UCSD-AML1 (cell line): ENCODE measurements around the gene ZNF827.

Source experiments
- DNase-seq: peaks from one replicate; lab custom pipeline; 2025; ENCODE audit not compliant: unreplicated experiment; lab: John Stamatoyannopoulos, UW

ZNF827 gene

DNA sequence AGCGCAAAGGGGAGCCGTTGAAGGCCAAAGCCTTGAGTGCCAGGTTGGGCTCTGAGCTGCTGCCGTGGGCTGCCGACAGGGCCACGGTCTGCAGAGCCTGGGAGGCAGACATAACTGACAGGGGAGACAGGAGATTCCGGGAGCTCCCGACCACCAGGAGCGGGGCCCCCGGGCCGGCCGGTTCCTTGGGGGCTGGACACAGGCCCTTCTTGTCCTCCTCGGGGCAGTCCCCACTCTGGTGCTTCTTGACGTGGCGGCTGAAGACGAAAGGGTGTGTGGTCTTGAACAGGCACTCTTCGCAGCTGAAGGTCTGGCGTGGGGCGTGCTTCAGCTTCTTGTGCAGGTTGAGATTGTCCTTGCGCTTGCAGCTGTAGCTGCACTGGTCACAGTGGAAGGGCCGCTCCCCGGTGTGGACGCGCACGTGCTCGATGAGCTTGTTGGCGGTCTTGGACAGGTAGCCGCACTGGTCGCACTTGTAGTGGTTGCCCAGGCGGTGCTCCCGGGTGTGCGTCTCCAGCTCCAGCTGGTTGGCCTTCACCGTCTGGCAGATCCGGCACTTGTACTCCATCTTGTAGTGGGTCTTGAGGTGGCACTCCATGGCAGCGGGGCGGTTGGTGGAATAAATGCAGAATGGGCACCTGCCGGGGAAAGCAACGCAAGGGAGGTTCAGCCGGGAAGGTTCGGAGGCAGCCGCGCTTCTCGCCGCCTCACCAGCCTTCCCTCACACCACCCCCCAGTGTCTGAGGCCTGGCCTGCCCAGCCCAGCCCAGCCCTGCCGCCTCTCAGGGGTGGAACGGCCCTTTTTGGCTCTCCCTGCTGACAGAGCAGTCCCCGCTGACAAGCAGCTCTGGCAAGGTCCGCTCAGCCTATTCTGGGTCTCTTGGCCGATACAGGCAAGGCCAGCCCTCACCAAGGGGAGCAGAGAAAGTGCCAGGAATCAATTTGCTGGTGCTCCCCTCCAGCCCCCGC lies 177.4 kb downstream of the ZNF827 start:
- DNase-seq = no peak

DNA sequence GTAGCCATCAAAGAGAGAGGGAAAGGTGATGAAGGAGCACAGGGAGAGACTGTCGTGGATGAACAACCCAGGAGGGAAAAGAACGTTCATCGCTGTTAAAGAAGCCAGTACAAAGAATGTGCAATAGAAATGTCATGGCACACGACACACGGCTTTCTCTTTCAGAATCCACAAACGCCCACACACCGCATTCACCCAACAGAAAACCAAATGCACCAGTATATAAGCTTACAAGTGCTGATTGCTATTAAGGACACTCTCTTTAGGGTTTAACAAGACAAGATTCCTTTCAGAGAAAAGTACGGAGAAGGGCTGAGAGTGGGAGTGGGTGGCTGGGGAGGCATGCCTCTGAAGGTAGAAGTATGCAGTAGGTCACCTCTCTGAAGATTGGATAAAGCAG lies 178.4 kb downstream of the ZNF827 start:
- DNase-seq = no peak

DNA sequence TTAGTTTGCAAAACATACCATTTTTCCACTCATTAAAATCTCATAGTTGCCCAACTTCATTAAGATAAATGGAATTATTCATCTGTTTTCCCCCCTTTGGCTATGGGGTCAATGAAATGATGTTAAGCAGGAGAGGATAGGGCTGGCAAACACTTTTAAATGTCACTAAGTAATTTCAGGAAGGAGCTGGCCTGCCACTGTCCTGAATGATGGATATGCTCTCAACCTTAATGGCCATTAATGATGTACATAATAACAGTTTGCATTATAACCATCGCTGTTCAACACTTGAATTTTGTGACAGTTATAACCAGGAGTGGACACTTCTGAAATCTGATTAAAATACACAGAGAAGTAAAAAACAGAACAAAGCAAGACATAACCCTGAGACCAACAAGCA lies 181.4 kb downstream of the ZNF827 start:
- no peak for DNase-seq

DNA sequence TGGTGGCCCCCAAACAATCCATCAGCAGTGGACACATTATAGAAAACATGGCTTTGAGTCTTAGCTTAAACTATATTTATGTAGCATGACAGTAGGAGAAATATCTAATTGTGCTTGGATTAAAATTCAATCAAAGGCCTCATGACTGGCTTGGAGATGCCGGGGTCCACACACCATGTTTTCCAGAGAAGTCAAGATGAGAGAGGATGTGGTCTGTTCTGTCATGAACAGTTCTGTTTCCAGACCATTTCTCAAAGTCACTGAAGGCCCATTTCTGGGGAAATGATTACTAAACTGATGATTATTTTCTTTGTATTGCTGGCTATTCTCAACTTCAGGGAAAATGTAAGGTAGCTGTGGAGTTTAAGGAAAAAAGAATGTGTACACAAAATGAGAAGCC lies 182.4 kb downstream of the ZNF827 start:
- no peak for DNase-seq

DNA sequence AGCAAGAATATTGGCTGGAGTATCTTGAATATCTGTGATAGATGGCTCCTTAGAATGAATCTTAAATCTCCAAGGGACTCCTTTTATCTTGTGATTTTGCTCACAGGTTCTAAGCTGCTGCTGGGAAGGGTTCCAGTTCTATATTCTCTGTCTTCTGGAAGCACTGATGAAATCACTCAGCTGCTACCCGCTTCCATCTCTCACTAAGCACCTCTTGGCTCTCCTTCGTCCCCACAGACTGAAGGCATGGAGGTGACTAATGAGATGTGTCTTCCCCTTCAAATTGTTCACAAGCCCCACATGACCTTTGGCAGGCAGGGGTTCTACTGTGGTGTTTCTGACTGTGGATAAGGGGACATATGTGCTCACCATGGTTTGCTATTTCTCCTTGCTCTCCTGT lies 182.8 kb downstream of the ZNF827 start:
- DNase-seq = no peak

DNA sequence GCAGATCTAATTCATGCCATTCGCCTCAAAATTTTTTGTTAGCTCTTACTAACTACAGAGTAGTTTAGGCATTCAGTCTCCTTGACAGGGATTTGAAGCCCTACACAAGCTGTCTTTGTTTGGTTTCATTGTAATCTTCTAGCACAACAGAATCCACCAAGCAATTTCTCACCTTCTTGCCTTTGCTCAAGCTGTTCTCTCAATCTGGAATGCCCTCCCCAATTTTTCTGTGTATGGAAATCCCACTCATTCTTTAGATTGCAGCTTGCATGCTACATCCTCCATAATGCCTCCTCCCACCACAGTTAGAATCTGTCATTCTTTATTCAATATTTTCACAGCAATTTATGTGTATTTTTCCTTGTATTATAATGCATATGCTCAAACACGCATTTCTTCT lies 195.0 kb downstream of the ZNF827 start:
- no peak for DNase-seq

DNA sequence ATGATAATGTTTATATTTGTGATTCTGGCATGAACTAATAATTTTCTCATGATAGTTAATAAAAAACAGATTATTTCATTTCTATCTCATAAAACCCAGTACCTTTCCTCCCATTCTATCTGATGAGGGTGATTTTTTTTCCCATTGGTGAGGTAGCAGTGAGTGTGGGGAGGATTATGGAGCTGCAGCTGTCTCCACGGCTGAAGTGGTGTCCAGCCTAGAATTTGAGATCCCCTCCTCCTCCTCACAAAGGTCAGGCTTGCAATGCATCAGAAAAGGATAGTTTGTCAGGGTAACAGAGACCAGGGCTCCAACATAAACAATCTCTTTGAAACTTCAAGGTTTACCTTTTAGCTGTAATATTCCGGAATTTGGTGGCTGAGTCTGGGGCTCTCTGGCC lies 197.8 kb downstream of the ZNF827 start:
- no peak for DNase-seq

DNA sequence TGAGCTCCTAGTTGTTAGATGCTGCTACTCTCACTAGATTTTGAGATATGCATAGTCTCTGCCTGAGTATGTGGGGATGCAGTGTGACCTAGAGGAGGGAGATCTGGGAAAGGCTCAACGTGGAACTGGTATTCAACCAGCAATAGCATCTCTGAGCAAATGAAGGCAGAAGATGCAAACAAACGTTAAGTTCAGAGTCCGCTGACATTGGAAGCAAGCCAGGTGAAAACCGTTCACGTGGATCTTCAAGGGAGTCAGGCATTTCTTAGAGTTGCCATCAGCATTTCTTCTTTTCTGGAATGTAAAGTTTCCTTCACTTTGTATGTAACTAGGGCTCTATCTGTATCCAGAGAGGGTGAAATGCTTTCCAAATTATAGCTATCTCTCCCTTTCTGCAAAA lies 198.8 kb downstream of the ZNF827 start:
- no peak for DNase-seq

DNA sequence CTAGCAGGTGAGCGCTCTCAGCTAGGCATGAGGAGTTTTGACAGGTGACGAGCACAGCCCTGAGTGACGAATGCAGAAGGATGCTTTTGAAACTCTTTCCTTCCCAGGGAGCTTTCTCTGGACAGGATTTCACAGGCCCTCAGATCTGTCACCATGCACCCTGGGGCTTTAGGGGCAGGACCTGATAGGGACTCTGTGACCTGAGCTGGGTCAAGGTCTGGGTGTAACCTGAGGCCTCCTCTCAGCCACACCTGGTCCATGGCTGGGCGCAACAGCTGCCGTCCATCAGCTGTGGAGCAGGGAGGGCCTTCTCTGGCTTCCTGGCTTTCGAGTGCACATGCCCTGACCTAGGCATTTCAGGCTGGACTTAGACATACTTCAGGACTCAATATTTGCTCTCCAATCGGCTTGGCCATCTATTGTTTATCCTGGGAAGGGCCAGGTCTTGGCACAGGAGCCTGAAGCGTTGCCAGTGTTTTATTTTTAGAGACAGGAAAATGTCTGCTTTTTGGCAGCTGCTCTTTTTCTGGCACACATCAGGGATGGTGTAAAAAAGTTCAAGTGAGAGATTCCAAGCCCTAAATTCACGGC lies 202.3 kb downstream of the ZNF827 start:
- DNase-seq = no peak

DNA sequence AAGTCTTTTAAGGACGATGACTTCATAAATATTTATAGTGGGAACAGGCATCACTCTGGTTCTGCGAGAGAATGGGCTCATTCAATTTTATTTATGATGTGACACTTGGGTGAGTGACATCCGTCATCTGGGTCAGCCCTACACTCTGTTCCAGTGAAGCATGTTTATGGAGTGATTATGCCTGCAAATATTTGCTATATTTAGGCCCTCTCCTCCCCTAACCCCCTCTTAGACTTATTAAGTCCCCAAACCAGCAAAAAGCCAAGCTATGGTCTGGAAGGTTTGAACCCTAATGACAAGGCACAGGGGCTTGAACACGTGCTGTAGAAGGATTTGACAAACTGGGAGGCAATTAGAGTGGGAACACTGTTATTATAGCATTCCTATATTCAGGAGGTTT lies 202.8 kb downstream of the ZNF827 start:
- no peak for DNase-seq

DNA sequence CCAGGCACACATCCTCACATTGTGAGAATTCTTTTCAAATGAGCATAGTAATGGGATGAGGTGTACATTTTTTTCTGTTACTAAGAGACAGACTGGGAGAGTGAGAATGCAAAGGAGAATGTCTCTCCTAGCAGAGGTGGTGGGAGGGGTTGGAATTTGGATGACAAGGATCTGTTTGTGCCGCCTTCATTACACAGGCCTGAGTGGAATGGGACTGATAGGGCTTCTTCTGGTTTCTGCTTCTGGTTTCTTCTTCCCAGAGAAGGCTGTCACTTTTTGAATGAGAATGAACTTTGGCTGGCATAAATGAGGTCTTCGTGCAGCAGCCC lies 203.3 kb downstream of the ZNF827 start:
- no peak for DNase-seq

DNA sequence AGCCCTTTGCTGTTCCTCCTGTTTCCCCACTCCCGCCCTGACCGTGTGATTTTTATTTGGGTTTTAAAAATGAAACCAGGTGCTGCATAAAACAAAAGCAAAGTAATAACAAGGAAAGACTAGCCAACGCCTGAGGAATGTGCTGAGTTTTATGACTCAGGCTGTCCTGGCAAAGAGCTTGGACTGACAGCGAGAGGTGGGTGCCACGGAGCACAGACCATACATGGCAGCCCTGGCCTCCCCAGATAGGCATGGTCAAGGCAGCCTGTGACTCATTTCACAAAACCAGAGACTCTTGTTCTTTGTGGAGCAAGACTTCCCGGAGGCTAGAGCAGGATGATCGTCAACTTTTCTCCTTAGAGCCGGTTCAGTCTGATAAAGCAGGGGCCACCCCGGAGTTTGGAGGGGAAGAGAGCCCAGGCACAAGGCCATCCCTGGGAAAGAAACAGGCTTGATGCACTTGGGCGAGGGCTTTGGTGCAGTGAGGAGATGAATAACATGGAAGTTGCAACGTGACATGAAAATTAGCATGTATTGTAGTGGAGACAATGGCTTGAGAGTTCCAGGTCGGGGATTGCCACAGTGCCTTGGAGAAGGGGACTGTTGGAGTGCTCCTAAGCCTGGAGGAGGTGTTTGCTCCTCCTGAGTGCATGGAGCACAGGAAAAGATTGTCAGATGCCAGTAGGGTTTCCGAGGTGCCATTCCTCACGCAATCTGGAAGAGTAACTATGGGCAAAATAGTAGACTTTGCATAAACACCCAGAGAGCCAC lies 203.9 kb downstream of the ZNF827 start:
- no peak for DNase-seq

DNA sequence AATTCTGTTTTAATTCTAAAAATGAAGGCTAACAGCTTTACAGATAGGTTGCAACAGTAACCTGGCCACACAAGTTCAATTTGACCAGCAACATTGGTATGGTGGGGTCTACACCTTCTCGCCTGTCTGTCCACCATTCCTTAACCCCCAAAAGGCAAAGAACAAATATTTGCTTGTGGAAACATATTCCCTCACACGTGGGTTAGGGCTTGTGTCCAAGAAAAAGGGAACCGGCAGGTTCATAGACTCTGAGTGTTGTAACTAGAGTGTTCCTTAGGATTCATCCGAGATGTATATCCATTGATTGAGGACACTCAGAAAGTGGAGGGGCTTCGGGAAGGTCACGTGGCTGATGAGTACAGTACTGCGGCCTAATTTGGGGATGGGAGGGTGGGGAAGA lies 204.6 kb downstream of the ZNF827 start:
- no peak for DNase-seq

DNA sequence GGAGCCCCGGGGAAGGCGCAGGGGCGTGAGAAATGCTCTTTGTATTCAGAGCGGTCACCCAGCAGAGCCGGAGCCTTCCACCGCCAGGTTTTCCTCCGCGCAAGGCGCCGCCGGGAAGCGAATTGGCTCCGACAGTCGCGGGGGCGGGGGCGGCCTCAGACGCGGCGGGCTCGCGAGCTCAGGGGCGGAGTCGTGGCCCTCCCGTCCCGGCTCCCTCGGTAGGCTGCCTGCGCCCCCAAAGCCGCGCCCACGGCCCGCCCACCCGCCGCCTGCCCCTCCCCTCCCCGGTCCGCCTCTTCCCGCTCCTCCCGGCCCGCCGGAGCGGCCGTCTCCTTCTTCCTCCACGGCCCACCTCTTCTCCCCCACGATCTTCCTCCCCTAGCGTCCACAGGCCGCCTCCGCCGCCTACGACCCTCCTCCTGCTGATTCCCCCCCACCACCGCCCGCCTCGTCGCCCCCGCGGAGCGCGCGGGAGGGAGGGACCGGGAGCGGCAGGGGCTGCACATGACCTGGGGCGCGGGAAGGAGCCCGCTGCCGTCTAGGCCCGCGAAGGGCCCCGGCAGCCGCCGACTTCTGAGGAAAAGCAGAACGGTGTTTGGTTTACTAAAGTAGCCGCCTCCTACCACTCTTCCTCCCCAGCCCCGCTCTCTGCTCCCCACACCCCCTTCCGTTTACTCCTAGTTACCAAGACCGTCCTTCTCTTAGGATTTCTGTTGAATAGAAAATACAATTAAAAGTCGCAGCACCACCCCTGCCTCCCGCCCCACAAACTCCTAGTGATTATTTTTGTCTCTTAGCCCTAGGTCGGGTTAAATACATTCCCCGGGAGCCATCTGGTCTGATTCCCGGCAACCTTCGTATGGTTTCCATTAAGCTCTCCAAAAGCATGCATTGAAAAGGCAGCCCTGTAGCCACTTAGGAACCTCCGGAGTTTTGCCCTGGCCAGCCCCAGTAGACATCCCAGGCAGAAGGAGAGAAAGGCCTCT lies 205.4 kb downstream of the ZNF827 start:
- peak; percentile 88 for DNase-seq

DNA sequence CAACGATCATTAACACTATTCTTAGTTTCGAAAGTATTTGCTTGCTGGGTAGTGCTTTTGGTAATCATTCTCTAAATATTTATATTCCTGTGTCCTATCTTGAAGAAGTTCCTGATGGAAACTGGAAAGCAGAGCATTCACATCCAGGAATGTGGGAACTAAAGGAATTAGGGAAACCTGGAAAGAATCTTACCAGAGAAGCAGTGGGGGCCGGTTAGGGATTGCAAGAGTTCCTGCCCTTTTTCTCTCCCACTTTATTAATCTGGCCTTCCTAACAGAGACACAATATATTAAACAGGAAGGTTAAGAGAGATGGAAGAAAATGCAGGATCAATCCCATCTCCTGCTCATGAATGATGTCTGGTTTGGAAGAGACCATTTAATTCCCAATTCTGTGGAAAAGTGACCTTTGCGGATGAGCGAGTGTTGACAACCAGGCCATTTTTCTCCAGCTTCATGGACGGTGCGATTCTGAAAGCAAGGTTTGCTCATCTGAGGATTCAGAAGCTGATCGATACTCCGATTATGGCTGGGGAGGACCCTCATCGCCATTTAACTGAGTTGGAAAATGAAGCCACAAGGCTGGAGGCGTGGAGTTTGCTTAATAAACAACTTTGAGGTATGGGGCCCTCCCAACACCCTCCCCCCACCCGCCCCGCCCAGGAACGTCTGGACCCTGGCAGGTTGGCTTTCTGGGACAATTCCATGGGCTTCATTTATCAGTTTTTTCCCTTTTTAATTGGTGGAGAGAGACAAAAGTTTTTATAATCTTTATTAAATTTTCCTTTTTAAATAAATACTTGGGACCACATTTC lies 206.4 kb downstream of the ZNF827 start:
- DNase-seq = no peak

DNA sequence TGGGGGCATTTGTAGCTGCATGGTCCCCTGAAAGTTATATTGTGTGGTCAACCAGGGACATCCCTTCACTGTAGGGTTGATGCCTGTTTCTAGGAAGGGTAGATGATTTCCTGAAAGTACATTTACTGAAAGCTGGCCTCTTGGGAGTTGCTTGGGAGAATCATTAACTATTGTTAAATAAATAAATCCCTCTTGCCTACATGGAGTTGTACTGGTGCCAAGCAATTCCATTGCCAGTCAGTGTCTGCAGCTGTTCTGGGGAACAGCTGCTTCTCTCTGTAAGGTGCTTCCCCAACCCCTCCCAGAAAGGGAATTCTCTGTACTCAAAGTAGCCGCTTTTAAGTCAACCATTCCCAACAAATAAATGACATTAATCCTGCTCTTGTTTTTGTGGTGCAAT lies 207.6 kb downstream of the ZNF827 start:
- no peak for DNase-seq

DNA sequence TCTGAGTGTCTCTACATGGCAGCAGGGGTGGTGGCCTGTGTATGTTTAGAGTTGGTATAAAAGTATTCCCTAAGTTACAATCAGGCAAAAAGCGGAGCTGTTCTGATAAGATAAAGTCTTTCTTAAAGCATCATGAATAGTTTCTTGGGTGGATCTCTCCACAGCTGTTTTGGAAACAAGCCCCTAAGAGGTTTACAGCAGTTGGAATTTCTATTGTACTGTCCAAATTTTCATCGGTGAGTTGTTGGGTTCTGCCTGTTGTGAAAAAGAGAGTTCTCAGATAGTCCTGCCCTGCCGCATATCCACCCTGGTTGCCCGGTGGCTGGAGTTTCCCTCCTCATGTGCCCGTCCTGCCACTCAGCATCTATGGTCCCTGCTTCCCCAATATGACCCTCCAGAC lies 208.6 kb downstream of the ZNF827 start:
- no peak for DNase-seq

DNA sequence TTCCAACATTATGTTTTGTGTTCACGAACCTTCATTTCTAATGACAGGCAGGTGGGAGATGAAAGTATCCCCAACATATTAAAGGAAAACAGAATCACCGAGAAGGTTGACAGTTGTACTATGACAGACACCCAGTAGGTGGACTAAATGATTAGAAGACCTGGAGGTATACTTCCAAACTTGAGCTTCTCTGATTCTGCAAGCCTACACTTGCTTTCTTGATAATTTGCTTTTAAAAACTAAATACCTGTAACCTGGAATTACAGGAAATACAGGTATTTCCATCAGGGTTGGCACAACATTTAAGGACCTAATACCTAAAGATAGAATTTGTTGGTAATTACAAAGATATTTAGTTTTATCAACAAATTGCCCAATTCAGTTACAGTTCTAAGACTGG lies 215.3 kb downstream of the ZNF827 start:
- DNase-seq = no peak

DNA sequence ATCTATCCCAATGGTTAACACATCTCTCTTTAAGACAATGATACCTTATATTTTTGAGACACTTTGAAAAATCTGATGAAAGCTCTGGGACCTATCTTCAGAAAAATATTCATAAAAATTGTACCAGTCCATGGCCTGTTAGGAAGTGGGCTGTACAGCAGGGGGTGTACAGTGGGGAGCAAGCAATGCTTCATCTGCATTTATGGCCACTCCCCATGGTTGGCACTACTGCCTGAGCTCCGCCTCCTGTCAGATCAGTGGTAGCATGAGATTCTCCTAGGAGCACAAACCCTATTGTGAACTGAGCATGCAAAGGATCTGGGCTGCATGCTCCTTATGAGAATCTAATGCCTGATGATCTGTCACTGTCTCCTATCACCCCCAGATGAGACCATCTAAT lies 216.1 kb downstream of the ZNF827 start:
- no peak for DNase-seq

DNA sequence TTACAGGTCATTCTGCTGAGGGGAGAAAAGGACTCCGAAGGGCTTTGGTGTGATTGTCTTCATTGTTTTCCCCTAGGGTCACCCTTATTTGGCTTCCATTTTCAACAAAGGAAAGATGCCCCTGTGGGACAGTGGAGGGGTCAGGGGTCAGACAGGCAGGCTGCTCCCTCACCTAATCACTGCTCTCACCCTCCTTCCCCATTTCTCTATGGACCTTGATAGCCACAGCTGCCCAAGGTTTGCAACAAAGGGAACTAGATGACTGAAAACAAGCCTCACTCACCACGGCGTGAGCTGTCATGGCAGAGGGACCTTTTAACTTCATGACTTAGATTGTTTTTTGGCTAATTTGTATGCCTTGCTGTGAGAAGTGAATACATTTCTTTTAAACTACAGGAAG lies 218.0 kb downstream of the ZNF827 start:
- no peak for DNase-seq
